CMK (cell line): ENCODE data around the gene ZFAND3.
"Not testable (repeated sequence)": the region's sequence is repeated elsewhere in the genome, so short reads cannot be mapped to it uniquely, and the experiment has no call there.

Experiments used
- DNase-seq: peaks from one replicate; pipeline ENCODE4 v3.0.0-alpha.2; 2010; ENCODE audit warnings: low read depth

ZFAND3 gene

GRCh38 chr6:37938909-37939308 is 119.4 kb downstream of the ZFAND3 start:
- DNase-seq = no peak

- peak; percentile 2 for DNase-seq
Measured at GRCh38 chr6:37940074-37940847, 120.7 kb downstream of the ZFAND3 start.

- DNase-seq = no peak
Measured at GRCh38 chr6:37941871-37942270, 122.3 kb downstream of the ZFAND3 start.

GRCh38 chr6:37942606-37943376 is 123.3 kb downstream of the ZFAND3 start:
- no peak for DNase-seq

GRCh38 chr6:37943436-37944058 is 124.0 kb downstream of the ZFAND3 start:
- DNase-seq = no peak

GRCh38 chr6:37946057-37946456 is 126.5 kb downstream of the ZFAND3 start:
- no peak for DNase-seq

- DNase-seq = no peak
Measured at GRCh38 chr6:37947468-37947867, 127.9 kb downstream of the ZFAND3 start.

- DNase-seq = not testable (repeated sequence)
Measured at GRCh38 chr6:37948584-37948983, 129.1 kb downstream of the ZFAND3 start.

- no peak for DNase-seq
Measured at GRCh38 chr6:37952027-37952426, 132.5 kb downstream of the ZFAND3 start.

GRCh38 chr6:37954791-37955190 is 135.3 kb downstream of the ZFAND3 start:
- no peak for DNase-seq

- no peak for DNase-seq
Measured at GRCh38 chr6:37956711-37957275, 137.3 kb downstream of the ZFAND3 start.

GRCh38 chr6:37959061-37959460 is 139.5 kb downstream of the ZFAND3 start:
- DNase-seq = no peak

GRCh38 chr6:37960139-37960935 is 140.8 kb downstream of the ZFAND3 start:
- no peak for DNase-seq

- not testable (repeated sequence) for DNase-seq
Measured at GRCh38 chr6:37962481-37963080, 143.1 kb downstream of the ZFAND3 start.

GRCh38 chr6:37965964-37966676 is 146.6 kb downstream of the ZFAND3 start:
- no peak for DNase-seq

GRCh38 chr6:37966801-37967200 is 147.3 kb downstream of the ZFAND3 start:
- no peak for DNase-seq

GRCh38 chr6:37967651-37968050 is 148.1 kb downstream of the ZFAND3 start:
- no peak for DNase-seq

- DNase-seq = no peak
Measured at GRCh38 chr6:37971266-37971665, 151.7 kb downstream of the ZFAND3 start.

- DNase-seq = no peak
Measured at GRCh38 chr6:37971711-37972390, 152.3 kb downstream of the ZFAND3 start.
